Mesenchymal stem cell (in vitro differentiated cells and primary cell): ENCODE results near the gene OR2V1.
"Not testable (repeated sequence)": the region's sequence is repeated elsewhere in the genome, so short reads cannot be mapped to it uniquely, and the experiment has no call there.

Experiments used
- DNase-seq: peaks from one replicate; pipeline ENCODE4 v3.0.0-alpha.2; 2013
- H2AFZ ChIP-seq: one replicate; pipeline ENCODE4 v1.6.1; 2013; ENCODE audit warnings: low read depth, mild to moderate bottlenecking, control low read depth, inconsistent platforms, low read length, moderate library complexity
- H2AK5ac ChIP-seq: 2 replicates; pipeline ENCODE4 v1.6.1; 2013; ENCODE audit warnings: low read length, moderate library complexity, mild to moderate bottlenecking, inconsistent platforms; ENCODE audit not compliant: severe bottlenecking
- H2BK120ac ChIP-seq: one replicate; pipeline ENCODE4 v1.6.1; 2013; ENCODE audit warnings: low read depth, mild to moderate bottlenecking, inconsistent platforms, low read length, moderate library complexity
- H2BK12ac ChIP-seq, 2 experiments: one replicate each; pipeline ENCODE4 v1.6.1; 2013; ENCODE audit warnings: inconsistent platforms in 2 of 2, low read length in 2 of 2, mild to moderate bottlenecking in 2 of 2, moderate library complexity in 2 of 2, control low read depth in 1 of 2
- H2BK15ac ChIP-seq: one replicate; pipeline ENCODE4 v1.6.1; 2013; ENCODE audit warnings: mild to moderate bottlenecking, low read depth, inconsistent platforms; ENCODE audit not compliant: poor library complexity, severe bottlenecking
- H2BK5ac ChIP-seq: 2 replicates; pipeline ENCODE4 v1.6.1; 2013; ENCODE audit warnings: low read depth, mild to moderate bottlenecking, low read length, control low read depth, inconsistent platforms; ENCODE audit not compliant: poor library complexity, severe bottlenecking
- H3K14ac ChIP-seq, 2 experiments: one replicate each; pipeline ENCODE4 v1.6.1; 2013; ENCODE audit warnings: inconsistent platforms in 2 of 2, low read length in 2 of 2, control low read depth in 1 of 2, mild to moderate bottlenecking in 1 of 2, moderate library complexity in 1 of 2
- H3K18ac ChIP-seq, 2 experiments: one replicate each; pipeline ENCODE4 v1.6.1; 2013; ENCODE audit warnings: inconsistent platforms in 2 of 2, low read length in 2 of 2, control low read depth in 1 of 2, low read depth in 1 of 2, mild to moderate bottlenecking in 1 of 2
- H3K23ac ChIP-seq, 2 experiments: one replicate each; pipeline ENCODE4 v1.6.1; 2013; ENCODE audit warnings: inconsistent platforms in 2 of 2, low read length in 2 of 2, mild to moderate bottlenecking in 2 of 2, moderate library complexity in 2 of 2, control low read depth in 1 of 2
- H3K27ac ChIP-seq: 2 replicates; pipeline ENCODE4 v1.5.1; 2013; ENCODE audit warnings: mild to moderate bottlenecking, moderate library complexity, low read length, control low read depth, inconsistent platforms; ENCODE audit not compliant: poor library complexity, severe bottlenecking
- H3K27me3 ChIP-seq, 2 experiments: 2 replicates each; pipeline versions ENCODE4 v1.6.1 to v1.7.0; 2013; ENCODE audit warnings: low read length in 2 of 2, mild to moderate bottlenecking in 2 of 2, moderate library complexity in 2 of 2, control low read depth in 1 of 2, inconsistent platforms in 1 of 2; ENCODE audit not compliant: control insufficient read depth in 1 of 2, insufficient read depth in 1 of 2
- H3K36me3 ChIP-seq, 2 experiments: 2 replicates each; pipeline versions ENCODE4 v1.6.1 to v1.7.0; 2013; ENCODE audit warnings: low read length in 2 of 2, control low read depth in 1 of 2, inconsistent platforms in 1 of 2, low read depth in 1 of 2, mild to moderate bottlenecking in 1 of 2; ENCODE audit not compliant: insufficient read depth in 2 of 2, control insufficient read depth in 1 of 2
- H3K4ac ChIP-seq, 2 experiments: one replicate each; pipeline ENCODE4 v1.6.1; 2013; ENCODE audit warnings: inconsistent platforms in 2 of 2, low read length in 2 of 2, mild to moderate bottlenecking in 2 of 2, moderate library complexity in 2 of 2, control low read depth in 1 of 2, low read depth in 1 of 2
- H3K4me1 ChIP-seq: 2 replicates; pipeline ENCODE4 v1.6.1; 2013; ENCODE audit warnings: low read depth, low read length, control low read depth; ENCODE audit not compliant: control insufficient read depth, insufficient read depth
- H3K4me2 ChIP-seq: 2 replicates; pipeline ENCODE4 v1.6.1; 2013; ENCODE audit warnings: low read length, mild to moderate bottlenecking, inconsistent platforms; ENCODE audit not compliant: poor library complexity, severe bottlenecking
- H3K4me3 ChIP-seq, 2 experiments: 2 replicates each; pipeline versions ENCODE4 v1.5.1 to v1.7.0; 2013; ENCODE audit warnings: low read length in 2 of 2, mild to moderate bottlenecking in 2 of 2, control low read depth in 1 of 2, low read depth in 1 of 2; ENCODE audit not compliant: insufficient read depth in 1 of 2
- H3K79me1 ChIP-seq: replicated peaks from 2 replicates; pipeline ENCODE4 v1.6.1; 2013; ENCODE audit warnings: mild to moderate bottlenecking, control low read depth, low read length, inconsistent platforms; ENCODE audit not compliant: poor library complexity, severe bottlenecking
- H3K9ac ChIP-seq: 2 replicates; pipeline ENCODE4 v1.7.0; 2013; ENCODE audit warnings: mild to moderate bottlenecking, low read length, moderate library complexity
- H3K9me3 ChIP-seq: 2 replicates; pipeline ENCODE4 v1.7.0; 2013; ENCODE audit warnings: mild to moderate bottlenecking, low read length; ENCODE audit not compliant: control insufficient read depth
- H4K8ac ChIP-seq: one replicate; pipeline ENCODE4 v1.6.1; 2013; ENCODE audit warnings: inconsistent platforms, mild to moderate bottlenecking, low read length, moderate library complexity
- H4K91ac ChIP-seq: one replicate; pipeline ENCODE4 v1.6.1; 2013; ENCODE audit warnings: mild to moderate bottlenecking, low read length, inconsistent platforms
- WGBS: methylation state at CpG from one replicate; pipeline ENCODE4 v1.1.7; 2013; ENCODE audit warnings: mixed read lengths; 5-methylcytosine and 5-hydroxymethylcytosine counted together

The OR2V1 gene

DNA sequence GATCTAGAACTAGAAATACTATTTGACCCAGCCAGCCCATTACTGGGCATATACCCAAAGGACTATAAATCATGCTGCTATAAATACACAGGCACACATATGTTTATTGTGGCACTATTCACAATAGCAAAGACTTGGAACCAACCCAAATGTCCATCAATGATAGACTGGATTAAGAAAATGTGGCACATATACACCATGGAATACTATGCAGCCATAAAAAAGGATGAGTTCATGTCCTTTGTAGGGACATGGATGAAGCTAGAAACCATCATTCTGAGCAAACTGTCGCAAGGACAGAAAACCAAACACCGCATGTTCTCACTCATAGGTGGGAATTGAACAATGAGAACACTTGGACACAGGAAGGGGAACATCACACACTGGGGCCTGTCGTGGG, 35.8 kb downstream of the OR2V1 start:
- WGBS = no CpG with 5 or more reads among the region's 3 CpGs
- not testable (repeated sequence) for H3K4me1 ChIP-seq, DNase-seq

DNA sequence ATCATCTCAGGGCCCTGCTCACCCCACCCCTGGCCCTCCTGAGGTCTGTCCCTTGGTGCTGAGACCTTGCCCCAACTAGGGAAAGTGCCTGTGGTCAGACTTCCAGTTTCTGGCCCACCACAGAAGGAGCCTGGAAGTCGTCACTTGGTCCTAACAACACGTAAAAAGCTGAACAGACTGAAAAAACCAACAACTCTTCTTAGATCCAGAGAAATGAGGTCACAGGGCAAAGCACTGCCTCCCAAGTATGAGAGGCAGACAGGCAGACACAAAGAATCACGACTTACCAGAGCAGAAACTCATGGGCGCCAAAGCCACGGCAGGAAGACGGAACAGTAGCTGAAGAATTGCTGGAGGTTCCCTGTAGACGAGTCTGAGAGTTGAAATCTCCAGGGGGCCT, 38.5 kb downstream of the OR2V1 start:
- H3K9me3 ChIP-seq = no peaks in the 10 kb centered on the region
- H2AFZ ChIP-seq = no peak overlapping the region
- no peak overlapping the region for H3K4me2 ChIP-seq
- WGBS = 71% methylated on average over 7 of the region's 7 CpGs
- DNase-seq = no peak
- no peak overlapping the region for H2BK120ac ChIP-seq
- no peak overlapping the region for H4K91ac ChIP-seq
- H3K4me3 ChIP-seq = no peak overlapping the region
- no peak overlapping the region for H3K14ac ChIP-seq
- no peak overlapping the region for H4K8ac ChIP-seq
- H2BK12ac ChIP-seq = no peak overlapping the region
- no peak overlapping the region for H3K9ac ChIP-seq
- H3K36me3 ChIP-seq = no peaks in the 10 kb centered on the region
- no peak overlapping the region for H2BK5ac ChIP-seq
- no peak overlapping the region for H3K18ac ChIP-seq
- H3K27ac ChIP-seq = no peak overlapping the region
- no peak overlapping the region for H3K23ac ChIP-seq
- no peak overlapping the region for H2BK15ac ChIP-seq
- H3K4me1 ChIP-seq = no peaks in the 10 kb centered on the region
- no peak overlapping the region for H3K4ac ChIP-seq
- H3K79me1 ChIP-seq = no peaks in the 10 kb centered on the region
- peaks cover 0 to 2% of the 10 kb centered on the region in 2 experiments for H3K27me3 ChIP-seq
- H2AK5ac ChIP-seq = no peak overlapping the region

More for the DNA sequence above, 35.8 kb downstream of the OR2V1 start:
- not testable (repeated sequence) for H3K9me3 ChIP-seq, H2AFZ ChIP-seq, H2BK12ac ChIP-seq, H3K9ac ChIP-seq, H4K91ac ChIP-seq, H3K27ac ChIP-seq, H2BK5ac ChIP-seq, H3K36me3 ChIP-seq, H3K4ac ChIP-seq, H2BK15ac ChIP-seq, H2AK5ac ChIP-seq, H3K23ac ChIP-seq, H3K79me1 ChIP-seq, H4K8ac ChIP-seq, H3K14ac ChIP-seq, H3K4me3 ChIP-seq, H2BK120ac ChIP-seq, H3K4me2 ChIP-seq, H3K18ac ChIP-seq
- H3K27me3 ChIP-seq = peaks cover 13 to 14% of the 10 kb centered on the region in 2 experiments

DNA sequence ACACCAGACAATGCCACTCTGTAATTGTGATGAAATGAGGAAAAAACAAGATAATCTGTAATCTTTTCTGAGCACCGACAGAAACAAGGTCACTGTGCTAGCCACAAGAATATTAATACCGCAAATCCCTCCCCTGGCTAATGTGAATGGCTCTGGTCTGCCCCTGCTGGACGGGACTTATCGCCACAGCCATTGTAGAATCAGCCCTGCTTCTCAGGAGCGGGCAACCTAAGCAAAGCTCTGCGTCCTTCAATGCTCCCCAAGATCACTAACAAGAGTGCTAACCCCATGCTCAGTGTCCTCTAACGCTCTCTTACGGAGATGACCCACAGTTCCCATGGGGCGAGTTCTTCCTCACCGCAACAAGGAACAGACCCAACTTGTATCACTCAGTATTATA, 42.7 kb downstream of the OR2V1 start:
- 56% methylated on average over 7 of the region's 10 CpGs for WGBS
- no peak overlapping the region for H3K4ac ChIP-seq
- H4K8ac ChIP-seq = no peak overlapping the region
- no peak for DNase-seq
- H2BK15ac ChIP-seq = no peak overlapping the region
- H3K14ac ChIP-seq = no peak overlapping the region
- no peak overlapping the region for H3K23ac ChIP-seq
- no peaks in the 10 kb centered on the region for H3K36me3 ChIP-seq
- peaks cover 12 to 36% of the 10 kb centered on the region in 2 experiments for H3K27me3 ChIP-seq
- H3K18ac ChIP-seq = no peak overlapping the region
- no peak overlapping the region for H2BK12ac ChIP-seq
- H3K79me1 ChIP-seq = no peaks in the 10 kb centered on the region
- no peak overlapping the region for H3K4me2 ChIP-seq
- H4K91ac ChIP-seq = no peak overlapping the region
- no peak overlapping the region for H2AK5ac ChIP-seq
- H3K4me1 ChIP-seq = no peaks in the 10 kb centered on the region
- no peak overlapping the region for H3K4me3 ChIP-seq
- H3K9me3 ChIP-seq = no peaks in the 10 kb centered on the region
- no peak overlapping the region for H2BK120ac ChIP-seq
- H3K27ac ChIP-seq = no peak overlapping the region
- no peak overlapping the region for H2AFZ ChIP-seq
- H2BK5ac ChIP-seq = no peak overlapping the region
- no peak overlapping the region for H3K9ac ChIP-seq

DNA sequence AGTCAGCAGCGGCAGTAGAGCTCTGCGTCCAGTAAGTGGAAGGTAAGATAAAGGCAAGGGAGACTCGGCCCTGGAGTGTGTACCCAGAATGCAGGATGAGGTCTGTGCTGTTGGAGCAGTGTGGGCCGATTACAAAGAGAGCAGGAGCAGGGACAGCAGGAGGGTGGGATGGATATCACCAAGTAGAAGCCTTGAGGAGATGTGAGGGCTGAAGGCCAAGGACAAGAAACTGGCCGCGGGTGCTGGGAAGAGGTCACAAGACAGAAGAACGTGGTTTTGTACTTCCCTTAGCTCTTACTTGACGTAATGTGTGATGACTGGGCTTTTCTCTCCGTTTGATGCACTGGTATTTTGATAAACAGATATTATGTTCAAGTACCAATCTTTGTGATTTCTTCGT, 43.7 kb downstream of the OR2V1 start:
- no peak overlapping the region for H3K4me3 ChIP-seq
- H2BK15ac ChIP-seq = no peak overlapping the region
- H3K4me2 ChIP-seq = no peak overlapping the region
- H3K9ac ChIP-seq = no peak overlapping the region
- no peak overlapping the region for H2AK5ac ChIP-seq
- H2AFZ ChIP-seq = no peak overlapping the region
- no peak overlapping the region for H2BK12ac ChIP-seq
- H4K91ac ChIP-seq = no peak overlapping the region
- WGBS = 78% methylated on average over 8 of the region's 10 CpGs
- no peaks in the 10 kb centered on the region for H3K4me1 ChIP-seq
- H2BK120ac ChIP-seq = no peak overlapping the region
- H3K27me3 ChIP-seq = peaks cover 12 to 40% of the 10 kb centered on the region in 2 experiments
- no peak overlapping the region for H3K4ac ChIP-seq
- no peak overlapping the region for H3K27ac ChIP-seq
- H3K14ac ChIP-seq = no peak overlapping the region
- H3K18ac ChIP-seq = no peak overlapping the region
- no peak overlapping the region for H4K8ac ChIP-seq
- H3K9me3 ChIP-seq = no peaks in the 10 kb centered on the region
- no peak overlapping the region for H3K23ac ChIP-seq
- no peaks in the 10 kb centered on the region for H3K36me3 ChIP-seq
- no peak for DNase-seq
- H3K79me1 ChIP-seq = no peaks in the 10 kb centered on the region
- no peak overlapping the region for H2BK5ac ChIP-seq
